Endothelial cell (in vitro differentiated cells): ENCODE results near the gene GFY. TPM values are rescaled to one million over a fixed set of nuclear protein-coding genes. Genes with fewer than 3 reads are reported as not detected.

Experiments
- DNase-seq: peaks from one replicate; pipeline ENCODE4 v3.0.0; 2021; ENCODE audit warnings: low spot score
- H3K27ac Mint-ChIP-seq: one replicate; pipeline ENCODE4 v1.8.0; 2021; ENCODE audit warnings: mixed read lengths, inconsistent platforms; ENCODE audit not compliant: unreplicated experiment
- H3K27me3 Mint-ChIP-seq: one replicate; pipeline ENCODE4 v1.8.0; 2021; ENCODE audit warnings: mild to moderate bottlenecking, moderate library complexity, mixed read lengths, inconsistent platforms; ENCODE audit not compliant: unreplicated experiment
- H3K36me3 Mint-ChIP-seq: one replicate; pipeline ENCODE4 v1.8.0; 2021; ENCODE audit warnings: mild to moderate bottlenecking, low read depth, mixed read lengths, inconsistent platforms; ENCODE audit not compliant: unreplicated experiment
- H3K4me1 Mint-ChIP-seq: one replicate; pipeline ENCODE4 v1.8.0; 2021; ENCODE audit warnings: mild to moderate bottlenecking, mixed read lengths, inconsistent platforms; ENCODE audit not compliant: unreplicated experiment
- H3K4me3 Mint-ChIP-seq: one replicate; pipeline ENCODE4 v1.8.0; 2021; ENCODE audit warnings: mild to moderate bottlenecking, mixed read lengths, inconsistent platforms; ENCODE audit not compliant: unreplicated experiment
- H3K9me3 Mint-ChIP-seq: one replicate; pipeline ENCODE4 v1.8.0; 2021; ENCODE audit warnings: mixed read lengths, inconsistent platforms; ENCODE audit not compliant: unreplicated experiment
- total RNA-seq: library from RNA; stranded (reverse); fragmentation: NEBNext Ultra II Directional; extraction: Animal tissue kit (Norgen Biotek cat#: 25700); gene quantifications from one replicate; pipeline ENCODE4 v1.2.1, GENCODE V29; 2021; ENCODE audit not compliant: unreplicated experiment
- TF ChIP-seq, protein P1 (sequence below): fragments of 200-600 bp; sonication (generic); IDR thresholded peaks from one replicate; pipeline ENCODE4 v1.5.0; 2021; ENCODE audit warnings: antibody characterized with exemption; ENCODE audit not compliant: unreplicated experiment

Gene GFY
- total RNA-seq, 1 donor from 2014 or later = not detected

DNA sequence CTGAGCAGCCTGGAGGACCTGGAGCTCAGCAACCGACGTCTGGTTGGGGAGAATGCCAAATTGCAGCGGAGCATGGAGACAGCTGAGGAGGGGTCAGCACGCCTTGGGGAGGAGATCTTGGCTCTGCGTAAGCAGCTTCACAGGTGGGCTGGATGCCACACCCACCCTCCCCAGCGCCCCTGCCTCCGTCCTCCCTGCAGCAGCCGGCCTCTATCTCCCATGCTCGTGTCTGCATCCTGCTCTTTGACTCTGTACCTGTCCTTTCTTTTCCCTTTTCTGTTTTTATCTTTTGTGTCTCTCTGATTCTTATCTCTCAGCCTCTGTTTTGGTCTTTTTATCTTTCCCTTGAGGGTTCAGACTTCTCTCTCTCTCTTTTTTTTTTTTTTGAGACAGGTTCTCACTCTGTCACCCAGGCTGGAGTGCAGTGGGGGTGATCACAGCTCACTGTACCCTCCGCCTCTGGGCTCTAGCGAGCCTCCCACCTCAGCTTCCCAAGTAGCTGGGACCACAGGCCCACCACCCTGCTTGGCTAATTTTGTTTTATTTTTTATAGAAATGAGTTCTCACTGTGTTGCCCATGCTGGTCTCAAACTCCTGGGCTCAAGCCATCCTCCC is 27.1 kb upstream of the GFY start:
- Mint-ChIP-seq H3K36me3 (no peaks in the 10 kb centered on the region), H3K4me1 (peaks cover 7% of the 10 kb centered on the region), H3K9me3 (no peaks in the 10 kb centered on the region), H3K27ac (no peak overlapping the region), H3K4me3 (no peak overlapping the region), H3K27me3 (peaks cover 14% of the 10 kb centered on the region)
- TF ChIP-seq, protein P1, sequence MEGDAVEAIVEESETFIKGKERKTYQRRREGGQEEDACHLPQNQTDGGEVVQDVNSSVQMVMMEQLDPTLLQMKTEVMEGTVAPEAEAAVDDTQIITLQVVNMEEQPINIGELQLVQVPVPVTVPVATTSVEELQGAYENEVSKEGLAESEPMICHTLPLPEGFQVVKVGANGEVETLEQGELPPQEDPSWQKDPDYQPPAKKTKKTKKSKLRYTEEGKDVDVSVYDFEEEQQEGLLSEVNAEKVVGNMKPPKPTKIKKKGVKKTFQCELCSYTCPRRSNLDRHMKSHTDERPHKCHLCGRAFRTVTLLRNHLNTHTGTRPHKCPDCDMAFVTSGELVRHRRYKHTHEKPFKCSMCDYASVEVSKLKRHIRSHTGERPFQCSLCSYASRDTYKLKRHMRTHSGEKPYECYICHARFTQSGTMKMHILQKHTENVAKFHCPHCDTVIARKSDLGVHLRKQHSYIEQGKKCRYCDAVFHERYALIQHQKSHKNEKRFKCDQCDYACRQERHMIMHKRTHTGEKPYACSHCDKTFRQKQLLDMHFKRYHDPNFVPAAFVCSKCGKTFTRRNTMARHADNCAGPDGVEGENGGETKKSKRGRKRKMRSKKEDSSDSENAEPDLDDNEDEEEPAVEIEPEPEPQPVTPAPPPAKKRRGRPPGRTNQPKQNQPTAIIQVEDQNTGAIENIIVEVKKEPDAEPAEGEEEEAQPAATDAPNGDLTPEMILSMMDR = no peak
- no peak for DNase-seq

DNA sequence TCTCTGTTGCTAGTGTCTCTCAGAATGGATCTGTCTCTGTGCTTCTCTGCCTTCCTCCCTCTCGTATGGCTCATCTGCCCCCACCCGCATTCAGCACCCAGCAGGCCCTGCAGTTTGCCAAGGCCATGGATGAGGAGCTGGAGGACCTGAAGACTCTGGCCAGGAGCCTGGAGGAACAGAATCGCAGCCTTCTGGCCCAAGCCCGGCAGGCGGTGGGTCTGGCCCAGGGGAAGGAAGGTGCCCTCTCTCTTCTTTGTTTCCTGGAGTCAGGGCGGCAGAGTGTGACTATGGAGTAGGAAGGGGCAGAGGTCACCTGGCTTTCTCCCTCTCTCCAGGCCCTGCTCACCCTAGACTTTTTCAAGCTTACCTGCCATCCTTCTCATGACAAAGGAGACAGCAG is 26.3 kb upstream of the GFY start:
- no peaks in the 10 kb centered on the region for H3K9me3 Mint-ChIP-seq
- peaks cover 14% of the 10 kb centered on the region for H3K4me1 Mint-ChIP-seq
- TF ChIP-seq, protein P1 = no peak
- no peak overlapping the region for H3K4me3 Mint-ChIP-seq
- peaks cover 12% of the 10 kb centered on the region for H3K27me3 Mint-ChIP-seq
- no peaks in the 10 kb centered on the region for H3K36me3 Mint-ChIP-seq
- DNase-seq = no peak
- no peak overlapping the region for H3K27ac Mint-ChIP-seq

DNA sequence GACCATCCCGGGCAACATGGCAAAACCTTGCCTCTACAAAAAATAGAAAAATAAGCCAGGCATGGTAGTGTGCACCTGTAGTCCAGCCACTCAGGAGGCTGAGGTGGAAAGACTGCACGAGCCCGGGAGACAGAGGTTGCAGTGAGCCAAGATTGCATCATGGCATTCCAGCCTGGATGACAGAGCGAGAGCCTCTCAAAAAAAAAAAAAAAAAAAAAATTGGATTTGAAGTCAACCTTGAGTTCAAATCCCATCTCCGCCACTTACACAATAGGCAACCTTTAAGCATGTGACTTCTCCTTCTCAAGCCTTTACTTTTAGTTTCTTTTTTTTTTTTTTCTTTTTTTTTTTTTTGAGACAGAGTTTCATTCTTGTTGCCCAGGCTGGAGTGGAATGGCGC is 25.2 kb upstream of the GFY start:
- H3K27ac Mint-ChIP-seq = no peak overlapping the region
- H3K36me3 Mint-ChIP-seq = no peaks in the 10 kb centered on the region
- peaks cover 14% of the 10 kb centered on the region for H3K4me1 Mint-ChIP-seq
- H3K4me3 Mint-ChIP-seq = no peak overlapping the region
- H3K27me3 Mint-ChIP-seq = peaks cover 9% of the 10 kb centered on the region
- TF ChIP-seq, protein P1 = no peak
- H3K9me3 Mint-ChIP-seq = no peaks in the 10 kb centered on the region
- no peak for DNase-seq

DNA sequence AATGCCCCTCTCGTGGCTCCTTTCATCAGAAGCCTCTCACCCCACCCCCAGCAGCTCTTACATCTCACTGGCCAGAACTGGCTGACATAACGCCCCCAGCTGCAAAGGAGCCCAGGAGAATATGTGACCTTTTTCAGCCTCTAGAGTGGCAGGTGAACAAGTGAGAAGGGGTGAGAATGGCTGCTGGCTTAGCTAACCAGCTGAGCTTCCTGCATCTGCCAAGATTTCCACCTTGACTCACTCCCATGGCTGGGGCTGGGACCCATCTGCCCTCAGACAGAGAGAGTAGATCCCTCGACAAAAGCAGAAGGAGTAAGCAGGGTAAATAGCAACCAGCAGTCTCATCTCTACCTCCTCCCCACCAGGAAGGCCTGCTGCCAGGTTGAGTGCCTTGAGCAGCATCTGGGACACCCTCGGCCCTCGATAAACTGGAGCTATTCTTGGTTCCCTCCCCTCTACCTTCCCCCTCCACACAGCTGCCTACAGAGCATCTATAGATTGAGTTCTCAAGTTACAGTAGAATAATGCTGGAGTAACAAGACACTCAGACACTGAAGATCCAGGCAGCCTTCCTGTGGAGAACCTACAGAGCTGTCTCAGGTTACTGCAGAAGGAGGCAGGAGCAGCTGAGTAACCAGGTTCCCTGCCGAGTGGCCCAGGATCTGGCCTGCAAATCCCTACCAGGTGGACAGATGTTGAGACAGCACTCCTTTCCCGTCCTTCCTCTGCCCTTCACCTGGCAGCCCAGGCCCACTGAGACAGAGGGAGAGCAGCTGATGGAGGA is 21.6 kb upstream of the GFY start:
- TF ChIP-seq, protein P1 = no peak
- Mint-ChIP-seq H3K4me1 (peaks cover 15% of the 10 kb centered on the region), H3K36me3 (no peaks in the 10 kb centered on the region), H3K27ac (no peak overlapping the region), H3K9me3 (no peaks in the 10 kb centered on the region), H3K27me3 (peaks cover 6% of the 10 kb centered on the region), H3K4me3 (no peak overlapping the region)
- DNase-seq = no peak

DNA sequence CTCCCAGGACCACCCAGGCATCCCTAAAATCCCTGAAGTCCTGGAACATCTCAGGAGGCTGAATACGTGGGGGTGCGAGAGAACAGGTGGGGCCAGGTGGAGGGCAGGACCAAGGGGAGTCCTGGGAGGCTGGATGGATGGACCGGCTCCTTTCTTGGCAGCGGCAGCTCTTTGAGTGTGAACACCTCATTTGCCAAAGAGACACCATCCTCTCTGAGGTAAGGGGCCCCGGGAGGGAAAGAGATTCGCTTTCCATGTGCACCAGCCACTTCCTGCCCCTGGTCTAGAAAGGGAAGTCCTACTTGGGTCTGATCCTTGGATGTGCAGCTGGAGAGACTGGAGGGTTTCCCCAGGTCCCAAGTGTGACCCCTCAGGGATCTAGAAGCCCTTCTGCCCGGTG is 18.1 kb upstream of the GFY start:
- no peak overlapping the region for H3K27ac Mint-ChIP-seq
- DNase-seq = no peak
- peaks cover 32% of the 10 kb centered on the region for H3K4me1 Mint-ChIP-seq
- H3K9me3 Mint-ChIP-seq = no peaks in the 10 kb centered on the region
- H3K27me3 Mint-ChIP-seq = peaks cover 10% of the 10 kb centered on the region
- no peaks in the 10 kb centered on the region for H3K36me3 Mint-ChIP-seq
- TF ChIP-seq, protein P1 = no peak
- H3K4me3 Mint-ChIP-seq = no peak overlapping the region
